GM18517 (cell line): ENCODE measurements around the gene PTPRD.

Source experiments
- ATAC-seq: cut with Tn5 transposase; IDR thresholded peaks from one replicate; pipeline ENCODE4 v1.9.1; 2021; ENCODE audit warnings: mild to moderate bottlenecking, moderate library complexity; ENCODE audit not compliant: unreplicated experiment

Gene PTPRD

GRCh38 chr9:8388132-8388531 is 2224.7 kb downstream of the PTPRD start:
- no peak for ATAC-seq

- ATAC-seq: no peak
Measured at GRCh38 chr9:8384091-8384490, 2228.7 kb downstream of the PTPRD start.

DNA sequence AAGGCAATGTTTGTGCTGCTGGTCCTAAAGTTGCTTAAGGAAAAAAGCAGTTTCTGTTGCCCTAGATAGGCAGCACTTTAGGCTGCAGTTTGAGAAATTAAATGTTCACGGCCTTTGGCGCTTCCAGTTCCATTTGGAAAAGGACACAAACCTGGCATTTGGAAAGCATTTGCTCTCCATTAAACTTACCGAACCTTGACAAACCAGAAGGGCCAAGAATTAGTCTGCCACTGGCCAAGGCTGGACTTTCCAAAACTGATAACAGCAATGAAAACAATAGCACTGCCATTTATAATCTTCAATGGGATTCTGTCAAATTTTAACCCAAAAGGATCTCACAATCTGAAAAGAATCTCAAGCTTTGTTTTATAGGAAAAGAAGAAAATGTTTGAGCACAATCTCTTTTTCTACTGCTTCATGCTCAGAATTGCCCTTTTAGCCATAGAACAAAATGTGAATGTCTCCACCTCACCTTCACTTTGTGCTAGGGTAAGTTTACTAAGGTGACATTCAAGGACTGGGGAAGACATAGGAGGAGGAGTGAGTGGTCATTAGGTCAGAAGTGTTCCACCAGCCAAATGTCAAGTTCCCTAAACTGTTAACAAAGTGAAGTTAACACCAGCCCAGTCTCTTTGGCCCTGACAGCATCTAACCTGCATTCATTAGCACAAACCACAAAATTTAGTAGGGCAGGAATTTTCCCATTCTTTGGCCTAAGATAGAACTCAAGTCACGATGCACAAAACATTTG is 2229.8 kb downstream of the PTPRD start:
- ATAC-seq: no peak

- no peak for ATAC-seq
Measured at GRCh38 chr9:8382266-8382665, 2230.5 kb downstream of the PTPRD start.

DNA sequence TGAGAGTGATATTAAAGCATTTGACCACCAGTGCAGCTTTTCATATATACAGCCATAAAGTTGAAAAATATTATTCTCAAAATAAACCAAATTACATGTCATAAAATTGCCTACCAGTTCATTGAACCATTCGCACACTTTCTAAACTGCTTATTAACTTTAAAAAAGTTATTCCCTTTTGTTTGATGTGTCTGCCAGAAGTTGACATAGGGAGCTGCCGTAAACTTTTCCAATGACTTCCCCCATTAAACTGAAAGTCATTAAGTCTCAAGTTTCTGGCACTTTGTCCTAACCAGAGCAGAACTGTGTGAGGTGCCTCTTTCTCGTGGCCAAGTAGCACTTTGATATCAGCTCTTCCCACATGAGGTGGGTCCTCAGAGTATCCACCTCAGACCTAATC is 2231.2 kb downstream of the PTPRD start:
- ATAC-seq: no peak

- no peak for ATAC-seq
Measured at GRCh38 chr9:8374471-8374870, 2238.3 kb downstream of the PTPRD start.

GRCh38 chr9:8371686-8372085 is 2241.1 kb downstream of the PTPRD start:
- no peak for ATAC-seq

- no peak for ATAC-seq
Measured at GRCh38 chr9:8366161-8366926, 2246.5 kb downstream of the PTPRD start.

- no peak for ATAC-seq
Measured at GRCh38 chr9:8365466-8366160, 2247.2 kb downstream of the PTPRD start.

DNA sequence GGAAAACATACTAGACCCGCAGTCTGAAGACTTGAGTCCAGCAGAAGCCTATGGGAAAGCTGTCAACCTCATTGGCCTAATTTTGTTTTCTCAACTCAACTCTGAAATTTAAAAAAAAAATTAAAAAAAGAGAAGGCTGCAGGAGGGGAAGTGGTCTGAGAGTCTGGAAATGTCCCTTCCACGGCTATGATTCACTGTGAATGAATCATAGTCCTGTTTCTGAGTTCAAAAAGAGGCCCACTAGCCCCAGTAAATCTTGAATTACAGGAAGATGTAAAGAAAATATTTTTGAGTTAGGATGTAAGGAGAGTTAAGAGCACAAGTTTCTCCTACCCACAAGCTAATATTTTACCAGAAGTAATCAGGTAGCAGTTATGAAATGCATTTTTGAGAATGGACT is 2247.8 kb downstream of the PTPRD start:
- ATAC-seq: no peak

GRCh38 chr9:8364026-8364752 is 2248.6 kb downstream of the PTPRD start:
- no peak for ATAC-seq

GRCh38 chr9:8362250-8362649 is 2250.6 kb downstream of the PTPRD start:
- ATAC-seq: no peak

DNA sequence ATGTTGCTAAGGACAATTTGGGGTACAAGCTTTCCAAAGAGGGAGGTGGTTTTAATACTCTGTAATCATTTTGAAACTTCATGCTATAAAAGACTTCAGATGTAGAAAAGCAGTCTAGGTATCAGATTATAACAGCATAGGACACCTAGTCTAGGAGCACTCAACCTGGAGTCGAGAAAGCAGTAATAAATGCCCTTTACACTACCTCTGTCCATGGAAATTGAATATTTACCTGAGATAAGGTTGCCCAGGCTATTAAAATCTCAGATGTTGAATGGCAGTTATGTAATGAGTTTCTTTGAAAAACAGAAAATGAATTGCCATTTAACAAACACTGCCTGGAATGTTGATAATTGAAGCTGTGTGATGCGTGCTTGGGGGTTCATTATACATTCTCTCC is 2251.4 kb downstream of the PTPRD start:
- ATAC-seq: no peak

GRCh38 chr9:8356406-8356805 is 2256.4 kb downstream of the PTPRD start:
- no peak for ATAC-seq

DNA sequence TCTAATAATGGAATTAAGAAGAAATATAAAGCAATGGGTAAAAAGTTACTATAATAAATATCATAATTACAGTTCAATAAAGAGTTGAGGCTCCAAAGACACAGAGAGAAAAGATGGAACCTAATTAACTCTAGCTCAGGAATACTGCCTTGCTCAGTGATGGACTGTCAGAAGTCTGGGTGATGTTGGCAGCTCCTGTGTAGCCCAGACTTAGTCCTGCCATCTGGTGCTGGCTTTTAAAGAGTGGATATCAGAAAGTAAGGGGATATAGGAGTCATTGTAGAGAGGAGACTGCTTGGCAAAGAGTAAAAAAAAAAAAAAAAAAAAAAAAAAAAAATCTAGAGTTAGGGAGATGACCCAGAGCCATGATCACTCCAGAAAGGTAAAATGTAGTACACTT is 2261.4 kb downstream of the PTPRD start:
- ATAC-seq: no peak

- ATAC-seq: no peak
Measured at GRCh38 chr9:8349901-8350300, 2262.9 kb downstream of the PTPRD start.

GRCh38 chr9:8349376-8349775 is 2263.4 kb downstream of the PTPRD start:
- no peak for ATAC-seq

DNA sequence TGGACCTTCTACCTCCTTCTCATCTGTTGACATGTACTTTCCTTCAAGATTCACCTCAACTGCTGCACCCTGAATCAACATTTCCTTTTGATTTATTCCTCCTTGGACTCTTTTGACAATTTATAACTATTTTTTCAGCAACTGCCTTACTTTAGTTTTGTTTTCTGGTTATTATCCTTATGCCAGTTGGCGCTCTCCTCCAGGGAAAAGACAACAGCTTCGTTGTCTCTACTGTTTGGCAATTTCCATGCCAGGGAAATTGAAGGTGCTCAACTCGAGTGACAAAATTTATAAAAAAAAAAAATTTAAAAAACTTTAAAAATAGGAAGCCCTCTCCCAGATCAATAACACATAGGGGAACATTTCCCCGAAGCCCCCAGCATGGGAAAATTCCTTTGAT is 2264.0 kb downstream of the PTPRD start:
- ATAC-seq: no peak

DNA sequence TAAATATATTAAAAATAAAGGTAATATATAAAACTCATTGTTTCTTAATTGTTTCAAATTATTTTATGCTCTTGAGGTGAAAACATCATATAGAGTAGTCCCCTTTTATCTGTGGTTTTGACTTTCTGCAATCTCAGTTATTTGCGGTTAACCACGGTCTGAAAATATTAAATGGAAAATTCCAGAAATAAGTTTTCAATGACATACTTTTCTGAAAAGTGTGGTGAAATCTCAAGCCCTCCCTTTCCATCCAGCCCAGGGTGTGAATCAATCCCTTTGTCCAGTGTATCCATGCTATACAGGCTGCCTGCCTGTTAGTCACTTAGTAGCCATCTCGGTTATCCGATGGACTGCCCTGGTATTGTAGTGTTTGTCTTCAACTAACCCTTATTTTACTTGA is 2266.5 kb downstream of the PTPRD start:
- no peak for ATAC-seq

DNA sequence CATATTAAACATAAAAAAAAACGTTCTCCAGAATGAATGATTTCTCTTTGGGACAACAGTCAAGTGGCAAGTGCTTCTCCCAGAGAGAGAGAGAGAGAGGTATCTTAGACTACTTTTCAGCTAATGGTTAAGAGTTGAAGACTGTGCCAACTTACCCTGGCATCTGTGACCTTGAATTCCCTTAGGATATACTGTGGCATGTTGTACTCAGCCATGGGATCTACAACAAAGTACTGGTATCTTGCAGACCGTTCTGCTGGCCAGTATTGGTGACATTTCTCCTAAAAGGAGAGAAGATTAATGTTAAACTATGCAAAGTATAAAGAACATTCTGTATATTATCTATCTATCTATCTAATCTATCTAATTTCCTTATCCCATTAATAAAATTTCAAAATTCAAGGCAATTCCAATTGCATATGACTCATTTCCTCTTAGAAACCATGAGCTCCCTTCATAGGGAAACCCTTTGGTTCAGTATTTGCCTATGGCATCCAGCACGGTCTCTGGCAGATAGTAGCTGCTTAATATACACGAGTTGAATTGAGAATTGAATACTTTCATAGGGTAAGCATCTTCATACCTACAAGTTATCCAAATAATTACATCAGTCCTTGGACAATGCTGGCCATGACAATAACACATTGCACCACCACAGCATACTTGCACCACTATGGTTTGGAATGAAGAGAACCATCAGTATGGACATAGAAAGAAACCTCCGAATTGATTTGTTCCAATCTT is 2273.9 kb downstream of the PTPRD start:
- ATAC-seq: no peak
